Measurements from ENCODE around the gene ATP6AP1. TPM values are rescaled to one million over a fixed set of nuclear protein-coding genes. Genes with fewer than 3 reads are reported as not detected.

Gene ATP6AP1
- total and polyA plus RNA-seq, 2 of the 13 experiments (the other 11 are each of a cell fraction or from before 2014, with no cell fraction given) = 56.7 to 110 TPM

- TF ChIP-seq ARID4A (CRISPR knock-in tag; IDR thresholded peaks at IDR 0.05; ENCODE audit: borderline replicate concordance) = peak; percentile 59; the same call in 1 of the 2 replicates
- 0 out of 2 replicates have a peak, but pooled peaks have one; percentile 11 for TF ChIP-seq GATAD1 (CRISPR knock-in tag; IDR thresholded peaks at IDR 0.05)
- TF ChIP-seq ERF (CRISPR knock-in tag; IDR thresholded peaks at IDR 0.05) = peak; percentile 10; the same call in 1 of the 2 replicates
- no peak for TF ChIP-seq HMG20B (CRISPR knock-in tag; conservative IDR thresholded peaks at IDR 0.05)
- no peak for TF ChIP-seq ZNF510 (CRISPR knock-in tag; IDR thresholded peaks at IDR 0.05; ENCODE audit: low read depth)
- TF ChIP-seq CREB1 (IDR thresholded peaks at IDR 0.05) = peak; percentile 96
- TF ChIP-seq CREB1 (CRISPR knock-in tag; IDR thresholded peaks at IDR 0.05) = no peak
- TF ChIP-seq ELF3 (CRISPR knock-in tag; IDR thresholded peaks at IDR 0.05) = no peak
- no peak for TF ChIP-seq HNF1A (IDR thresholded peaks at IDR 0.05; ENCODE audit: low read depth)
- TF ChIP-seq HNF1A (CRISPR knock-in tag; IDR thresholded peaks at IDR 0.05; ENCODE audit: borderline replicate concordance) = no peak; the same call in 1 of the 2 replicates
- no peak for TF ChIP-seq ZZZ3 (CRISPR knock-in tag; IDR thresholded peaks at IDR 0.05; ENCODE audit: borderline replicate concordance)
- no peak for TF ChIP-seq ZNF414 (CRISPR knock-in tag; IDR thresholded peaks at IDR 0.05)
- TF ChIP-seq MIER2 (CRISPR knock-in tag; IDR thresholded peaks at IDR 0.05) = no peak
- TF ChIP-seq ZNF674 (CRISPR knock-in tag; IDR thresholded peaks at IDR 0.05; ENCODE audit: low read depth) = no peak
- TF ChIP-seq ZNF235 (CRISPR knock-in tag; IDR thresholded peaks at IDR 0.05; ENCODE audit: borderline replicate concordance) = 0 out of 2 replicates have a peak, but pooled peaks have one; percentile 33
- TF ChIP-seq ARNT2 (CRISPR knock-in tag; IDR thresholded peaks at IDR 0.05; ENCODE audit: low read depth) = 0 out of 2 replicates have a peak, but pooled peaks have one; percentile 26
- peak; percentile 43; the same call in 1 of the 2 replicates for TF ChIP-seq ZBTB2 (CRISPR knock-in tag; IDR thresholded peaks at IDR 0.05; ENCODE audit: low read depth)
- TF ChIP-seq SP140L (CRISPR knock-in tag; IDR thresholded peaks at IDR 0.05; ENCODE audit: borderline replicate concordance) = no peak
These were observed 49.5 kb upstream of the ATP6AP1 start, which contains the start of gene EMD (continued) for GRCh38 chrX:154378799-154379568.
